Measurements from ENCODE around the gene NLGN3. TPM values are rescaled to one million over a fixed set of nuclear protein-coding genes. Genes with fewer than 3 reads are reported as not detected.

Gene NLGN3
- total RNA-seq, 1 donor from 2014 or later = under 0.01 TPM

GRCh38 chrX:71111141-71111843, 33.3 kb upstream of the NLGN3 start, which contains the start of gene IL2RG:
Gene IL2RG (minus strand): TSS chrX:71111577. CDS start chrX:71111539, 38 bp downstream.
- no peaks in the 10 kb centered on the region for H3K27me3 ChIP-seq (ENCODE audit: control insufficient read depth, insufficient read depth, low read length)
- no peak within 1 kb of the TSS for H3K4me3 ChIP-seq (ENCODE audit: low read depth, low read length)
- FAIRE-seq (no peak), DNase-seq (ENCODE audit: low read depth) (peak; percentile 18)
- no peaks in the 10 kb centered on the region for H3K36me3 ChIP-seq (ENCODE audit: control insufficient read depth, insufficient read depth, low read length)
- TF ChIP-seq CTCF (IDR thresholded peaks at IDR 0.05; ENCODE audit: insufficient read depth, low read length, severe bottlenecking) = no peak

- no peak overlapping the region for H3K4me3 ChIP-seq (ENCODE audit: low read depth, low read length)
- DNase-seq (ENCODE audit: low read depth) (no peak), FAIRE-seq (no peak)
- H3K27me3 ChIP-seq (ENCODE audit: control insufficient read depth, insufficient read depth, low read length) = no peaks in the 10 kb centered on the region
- no peak for TF ChIP-seq CTCF (IDR thresholded peaks at IDR 0.05; ENCODE audit: insufficient read depth, low read length, severe bottlenecking)
- H3K36me3 ChIP-seq (ENCODE audit: control insufficient read depth, insufficient read depth, low read length) = no peaks in the 10 kb centered on the region
These were observed 32.7 kb upstream of the NLGN3 start for GRCh38 chrX:71111921-71112431.

- FAIRE-seq (no peak), DNase-seq (ENCODE audit: low read depth) (no peak)
- H3K36me3 ChIP-seq (ENCODE audit: control insufficient read depth, insufficient read depth, low read length) = peaks cover 6% of the 10 kb centered on the region
- no peak for TF ChIP-seq CTCF (IDR thresholded peaks at IDR 0.05; ENCODE audit: insufficient read depth, low read length, severe bottlenecking)
- no peaks in the 10 kb centered on the region for H3K27me3 ChIP-seq (ENCODE audit: control insufficient read depth, insufficient read depth, low read length)
- H3K4me3 ChIP-seq (ENCODE audit: low read depth, low read length) = no peak overlapping the region
These were observed 27.3 kb upstream of the NLGN3 start for GRCh38 chrX:71117358-71117757.

- H3K36me3 ChIP-seq (ENCODE audit: control insufficient read depth, insufficient read depth, low read length) = peaks cover 6% of the 10 kb centered on the region
- DNase-seq (ENCODE audit: low read depth) (peak; percentile 53), FAIRE-seq (no peak)
- TF ChIP-seq CTCF (IDR thresholded peaks at IDR 0.05; ENCODE audit: insufficient read depth, low read length, severe bottlenecking) = no peak
- no peaks in the 10 kb centered on the region for H3K27me3 ChIP-seq (ENCODE audit: control insufficient read depth, insufficient read depth, low read length)
- peak within 1 kb of the TSS; percentile 58 for H3K4me3 ChIP-seq (ENCODE audit: low read depth, low read length)
These were observed 26.3 kb upstream of the NLGN3 start, which contains the start of gene MED12 for GRCh38 chrX:71118032-71118984. Gene MED12 (plus strand): TSS chrX:71118596. CDS start chrX:71118755, 159 bp downstream.

- H3K36me3 ChIP-seq (ENCODE audit: control insufficient read depth, insufficient read depth, low read length) = peaks cover 6% of the 10 kb centered on the region
- H3K4me3 ChIP-seq (ENCODE audit: low read depth, low read length) = peak overlapping the region; percentile 58
- H3K27me3 ChIP-seq (ENCODE audit: control insufficient read depth, insufficient read depth, low read length) = no peaks in the 10 kb centered on the region
- no peak for TF ChIP-seq CTCF (IDR thresholded peaks at IDR 0.05; ENCODE audit: insufficient read depth, low read length, severe bottlenecking)
- DNase-seq (ENCODE audit: low read depth) (no peak), FAIRE-seq (no peak)
These were observed 25.6 kb upstream of the NLGN3 start for GRCh38 chrX:71118985-71119535.

Measured in bronchial epithelial cell (primary cell).